ENCODE results near the gene ZNF808.
"Not testable (repeated sequence)": the region's sequence is repeated elsewhere in the genome, so short reads cannot be mapped to it uniquely, and the experiment has no call there.

The ZNF808 gene

DNA sequence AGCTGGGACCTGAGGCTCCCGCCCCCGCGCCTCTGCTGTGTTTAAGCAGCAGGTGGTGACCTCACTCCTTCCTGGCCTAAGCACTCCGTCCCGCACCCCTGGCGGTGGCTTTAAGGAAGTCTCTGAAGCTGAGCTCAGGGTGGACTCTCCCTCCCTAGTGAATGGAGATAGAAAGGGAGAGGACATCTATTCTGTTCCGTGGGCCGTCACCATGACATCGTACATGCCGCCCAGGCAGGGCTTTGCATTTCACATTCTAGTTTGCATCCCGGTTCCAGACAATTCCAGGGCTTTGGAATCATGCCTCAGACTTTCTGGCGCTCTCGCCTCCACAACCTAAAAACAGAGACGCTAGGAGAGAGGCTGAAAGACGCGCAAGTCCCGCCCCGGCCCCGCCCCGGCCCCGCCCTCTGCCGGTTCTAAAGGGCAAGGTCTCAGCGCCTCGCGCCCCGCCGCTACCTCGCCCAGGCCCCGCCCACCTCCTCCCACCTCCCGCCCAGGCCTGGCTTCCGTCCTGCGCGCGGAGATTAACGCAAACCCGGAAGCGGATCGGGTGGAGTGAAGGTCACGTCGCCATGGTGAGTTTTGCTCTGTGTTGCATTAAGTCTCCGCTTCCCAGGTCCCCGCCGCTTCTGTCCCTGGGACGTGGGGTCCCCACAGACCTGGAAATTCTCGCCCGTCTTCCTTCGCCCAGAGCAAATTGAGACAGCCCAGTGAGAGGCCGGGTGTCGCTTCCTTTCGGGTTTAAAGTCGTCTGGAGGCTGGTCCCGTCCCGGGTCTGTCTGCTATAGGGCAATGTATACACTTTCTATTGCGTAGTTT lies at the start of gene ZNF808:
Gene ZNF808 (plus strand): TSS at position 535 of the 822 bp plus-strand sequence. CDS start 15,617 bp downstream, outside the sequence.
- peak; percentile 98 for DNase-seq

DNA sequence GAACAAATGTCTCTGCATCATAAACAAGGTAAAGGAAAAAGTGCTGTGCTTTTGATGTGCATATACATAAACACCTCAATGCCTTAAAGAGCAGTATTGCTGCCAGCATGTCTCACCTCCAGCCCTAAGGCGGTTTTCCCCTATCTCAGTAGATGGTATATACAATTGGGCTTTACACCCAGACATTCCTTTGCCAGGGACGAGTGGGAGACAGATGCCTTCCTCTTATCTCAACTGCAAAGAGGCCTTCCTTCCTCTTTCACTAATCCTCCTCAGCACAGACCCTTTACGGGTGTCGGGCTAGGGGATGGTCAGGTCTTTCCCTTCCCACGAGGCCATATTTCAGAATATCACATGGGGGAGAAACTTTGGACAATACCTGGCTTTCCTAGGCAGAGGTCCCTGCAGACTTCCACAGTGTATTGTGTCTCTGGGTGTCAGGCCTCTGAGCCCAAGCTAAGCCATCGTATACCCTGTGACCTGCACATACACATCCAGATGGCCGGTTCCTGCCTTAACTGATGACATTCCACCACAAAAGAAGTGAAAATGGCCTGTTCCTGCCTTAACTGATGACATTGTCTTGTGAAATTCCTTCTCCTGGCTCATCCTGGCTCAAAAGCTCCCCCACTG lies 43.2 kb upstream of the ZNF808 start:
- DNase-seq: not testable (repeated sequence)

DNA sequence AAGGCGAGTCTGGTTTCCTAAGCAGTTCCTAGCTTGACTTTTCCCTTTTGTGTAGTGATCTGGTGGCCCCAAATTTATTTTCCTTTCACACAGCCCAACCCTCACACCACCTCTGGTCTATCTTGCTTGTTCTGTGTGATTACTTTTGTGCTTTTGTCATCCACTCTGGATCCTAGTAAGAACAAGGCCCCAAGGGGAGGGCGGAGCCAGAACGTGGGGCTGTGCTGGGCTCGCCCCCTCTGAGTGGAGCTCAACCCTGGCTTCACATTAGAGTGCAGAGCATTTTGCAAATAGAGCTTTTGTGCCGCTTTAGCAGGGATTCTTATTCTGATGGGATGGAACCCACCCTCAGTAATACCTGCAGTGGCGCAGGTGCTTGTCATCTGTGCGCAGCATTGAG lies 42.4 kb upstream of the ZNF808 start:
- DNase-seq: not testable (repeated sequence)

DNA sequence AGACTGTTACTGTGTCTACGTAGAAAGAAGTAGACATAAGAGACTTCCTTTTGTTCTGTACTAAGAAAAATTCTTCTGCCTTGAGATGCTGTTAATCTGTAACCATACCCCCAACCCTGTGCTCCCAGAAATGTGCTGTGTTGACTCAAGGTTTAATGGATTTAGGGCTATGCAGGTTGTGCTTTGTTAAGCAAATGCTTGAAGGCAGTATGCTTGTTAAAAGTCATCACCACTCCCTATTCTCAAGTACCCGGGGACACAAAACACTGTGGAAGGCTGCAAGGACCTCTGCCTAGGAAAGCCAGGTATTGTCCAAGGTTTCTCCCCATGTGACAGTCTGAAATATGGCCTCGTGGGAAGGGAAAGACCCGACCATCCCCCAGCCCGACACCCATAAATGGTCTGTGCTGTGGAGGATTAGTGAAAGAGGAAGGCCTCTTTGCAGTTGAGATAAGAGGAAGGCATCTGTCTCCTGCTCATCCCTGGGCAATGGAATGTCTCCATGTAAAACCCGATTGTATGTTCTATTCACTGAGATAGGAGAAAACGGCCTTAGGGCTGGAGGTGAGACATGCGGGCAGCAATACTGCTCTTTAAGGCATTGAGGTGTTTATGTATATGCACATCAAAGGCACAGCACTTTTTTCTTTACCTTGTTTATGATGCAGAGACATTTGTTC lies 41.8 kb upstream of the ZNF808 start:
- not testable (repeated sequence) for DNase-seq

DNA sequence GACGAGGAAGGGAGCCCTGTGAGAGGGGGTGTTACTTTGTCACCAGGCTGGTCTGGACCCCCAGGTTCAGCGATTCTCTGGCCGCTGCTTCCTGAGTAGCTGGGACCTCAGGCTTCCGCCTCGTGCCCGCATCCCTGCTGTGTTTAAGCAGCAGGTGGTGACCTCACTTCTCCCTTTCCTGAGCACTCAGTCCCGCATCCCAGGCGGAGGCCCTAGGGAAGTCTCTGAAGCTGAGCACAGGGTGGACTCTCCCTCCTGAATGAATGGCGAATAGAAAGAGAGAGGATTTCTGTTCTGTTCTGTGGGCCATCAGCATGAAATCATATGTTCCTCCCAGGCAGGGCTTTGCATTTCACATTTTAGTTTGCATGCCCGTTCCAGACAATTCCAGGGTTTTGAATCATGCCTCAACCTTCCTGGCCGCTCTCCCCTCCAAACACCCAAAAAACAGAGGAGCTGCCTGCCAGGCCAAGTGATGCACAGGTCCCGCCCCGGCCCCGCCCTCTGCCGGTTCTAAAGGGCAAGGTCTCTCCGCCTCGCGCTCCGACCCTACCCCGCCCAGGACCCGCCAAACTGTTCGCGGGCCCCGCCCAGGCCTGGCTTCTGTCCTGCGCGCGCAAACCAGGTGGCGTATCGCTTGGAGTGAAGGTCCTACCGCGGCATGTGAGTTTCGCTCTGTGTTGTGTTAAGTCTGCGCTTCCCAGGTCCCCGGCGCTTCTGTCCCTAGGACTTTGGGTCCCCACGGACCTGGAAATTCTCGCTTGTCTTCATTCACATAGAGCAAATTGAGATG lies 35.1 kb upstream of the ZNF808 start:
- DNase-seq: peak; percentile 53

DNA sequence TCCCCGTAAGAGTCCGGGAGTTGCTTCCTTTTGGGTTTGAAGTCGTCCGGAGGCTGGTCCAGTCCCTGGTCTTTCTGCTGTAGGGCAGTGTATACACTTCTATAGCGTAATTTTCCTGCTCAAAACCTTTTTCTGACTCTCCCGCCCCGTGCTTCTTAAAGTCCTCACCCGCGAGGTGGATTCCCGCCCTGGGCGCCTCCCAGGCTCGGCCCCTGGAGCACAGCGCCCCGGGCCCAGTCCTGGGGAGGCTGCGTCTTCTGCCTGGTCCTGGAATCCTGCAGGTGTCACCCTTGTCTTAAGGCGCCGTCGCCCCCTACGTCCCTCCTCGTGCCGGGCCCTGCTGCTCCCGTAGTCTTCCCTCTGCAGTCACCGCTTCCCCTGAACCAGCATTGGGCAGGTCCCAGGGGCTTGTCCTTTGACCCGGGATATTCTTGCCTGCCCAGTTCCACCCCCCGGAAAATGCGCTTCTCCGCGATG lies 34.4 kb upstream of the ZNF808 start:
- peak; percentile 46 for DNase-seq

DNA sequence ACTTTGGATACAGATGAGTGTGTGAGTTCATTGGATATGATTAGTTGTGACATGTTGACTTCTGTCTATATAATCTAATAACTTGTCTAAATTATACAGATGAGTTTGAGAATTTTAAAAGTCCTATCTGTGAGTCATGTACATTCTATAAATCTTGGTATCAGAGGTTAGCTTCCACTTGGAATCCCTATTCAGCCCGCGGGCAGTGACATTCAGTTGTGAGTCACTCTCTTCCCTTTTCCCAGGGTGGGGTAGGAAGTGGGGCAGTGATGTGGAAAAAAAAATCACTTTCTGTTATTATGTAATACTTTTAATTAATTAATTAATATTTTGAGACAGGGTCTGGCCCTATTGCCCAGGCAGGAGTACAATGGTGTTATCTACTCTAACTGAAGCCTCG lies 33.0 kb upstream of the ZNF808 start:
- DNase-seq: no peak

DNA sequence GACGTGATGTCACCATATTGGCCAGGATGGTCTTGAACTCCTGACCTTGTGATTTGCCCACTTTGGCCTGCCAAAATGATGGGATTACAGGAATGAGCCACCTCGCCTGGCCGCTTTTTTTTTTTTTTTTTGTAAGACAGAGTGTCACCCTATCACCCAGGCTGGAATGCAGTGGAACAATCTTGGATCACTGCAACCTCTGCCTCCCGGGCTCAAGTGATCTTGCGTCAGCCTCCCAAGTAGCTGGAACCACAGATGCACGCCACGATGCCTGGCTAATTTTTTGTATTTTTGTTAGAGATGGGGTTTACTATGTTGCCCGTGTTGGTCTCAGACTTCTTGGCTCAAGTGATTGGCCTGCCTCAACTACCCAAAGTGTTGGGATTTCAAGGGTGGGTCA lies 28.9 kb upstream of the ZNF808 start:
- no peak for DNase-seq

DNA sequence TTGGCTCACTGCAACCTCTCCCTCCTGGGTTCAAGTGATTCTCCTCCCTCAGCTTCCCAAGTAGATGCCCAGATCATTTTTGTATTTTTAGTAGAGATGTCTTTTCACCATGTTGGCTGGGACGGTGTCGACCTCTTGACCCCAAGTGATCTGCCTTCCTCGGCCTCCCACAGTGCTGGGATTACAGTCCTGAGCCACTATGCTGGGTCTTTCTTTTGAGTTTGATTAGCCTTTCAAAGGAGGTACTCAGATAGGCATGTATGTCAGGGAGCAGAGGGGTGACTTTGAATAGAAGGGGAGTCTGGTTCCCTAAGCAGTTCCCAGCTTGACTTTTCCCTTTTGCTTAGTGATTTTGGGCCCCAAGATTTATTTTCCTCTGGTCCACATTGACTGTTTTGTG lies 27.0 kb upstream of the ZNF808 start:
- not testable (repeated sequence) for DNase-seq

DNA sequence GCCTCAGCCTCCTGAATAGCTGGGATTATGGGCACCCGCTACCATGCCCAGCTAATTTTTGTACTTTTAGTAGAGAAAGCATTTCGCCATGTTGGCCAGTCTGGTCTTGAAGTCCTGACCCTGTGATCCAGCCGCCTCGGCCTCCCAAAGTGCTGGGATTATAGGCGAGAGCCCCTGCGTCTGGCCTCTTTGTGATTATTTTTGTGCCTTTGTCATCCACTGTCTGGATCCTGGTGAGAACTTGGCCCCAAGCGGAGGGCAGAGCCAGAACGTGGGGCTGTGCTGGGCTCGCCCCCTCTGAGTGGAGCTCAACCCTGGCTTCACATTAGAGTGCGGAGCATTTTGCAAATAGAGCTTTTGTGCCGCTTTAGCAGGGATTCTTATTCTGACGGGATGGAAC lies 26.5 kb upstream of the ZNF808 start:
- DNase-seq: not testable (repeated sequence)

DNA sequence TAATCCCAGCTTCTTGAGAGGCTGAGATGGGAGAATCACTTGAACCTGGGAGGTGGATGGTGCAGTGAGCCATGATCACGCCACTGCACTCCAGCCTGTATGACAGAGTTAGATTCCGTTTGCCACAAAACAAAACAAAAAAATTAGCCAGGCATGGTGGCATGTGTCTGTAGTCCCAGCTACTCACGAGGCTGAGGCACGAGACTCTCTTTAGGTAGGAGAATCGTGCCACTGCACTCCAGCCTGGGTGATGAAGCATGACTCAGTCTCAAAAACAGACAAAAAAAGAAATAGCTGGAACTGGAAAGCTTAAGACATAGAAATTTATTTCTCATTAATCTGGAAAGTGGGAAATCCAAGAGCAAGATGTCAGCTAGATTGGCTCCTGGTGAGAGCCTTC lies 20.2 kb upstream of the ZNF808 start:
- DNase-seq: no peak

DNA sequence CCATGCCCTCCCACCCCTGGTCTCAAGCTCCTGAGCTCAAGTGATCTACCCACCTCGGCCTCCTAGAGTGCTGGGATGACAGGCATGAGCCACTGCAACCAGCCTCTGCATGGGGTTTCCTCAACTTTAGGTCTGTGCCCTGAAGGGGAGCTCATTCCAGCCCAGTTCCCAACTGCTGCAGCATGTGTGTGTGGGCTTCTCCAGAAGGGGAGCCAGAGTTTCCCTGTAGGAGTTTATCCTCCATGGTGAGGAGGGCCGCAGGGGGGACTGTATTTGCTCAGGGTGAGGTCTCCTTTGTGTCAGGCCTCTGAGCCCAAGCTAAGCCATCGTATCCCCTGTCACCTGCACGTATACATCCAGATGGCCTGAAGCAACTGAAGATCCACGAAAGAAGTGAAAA lies 11.3 kb upstream of the ZNF808 start:
- no peak for DNase-seq

DNA sequence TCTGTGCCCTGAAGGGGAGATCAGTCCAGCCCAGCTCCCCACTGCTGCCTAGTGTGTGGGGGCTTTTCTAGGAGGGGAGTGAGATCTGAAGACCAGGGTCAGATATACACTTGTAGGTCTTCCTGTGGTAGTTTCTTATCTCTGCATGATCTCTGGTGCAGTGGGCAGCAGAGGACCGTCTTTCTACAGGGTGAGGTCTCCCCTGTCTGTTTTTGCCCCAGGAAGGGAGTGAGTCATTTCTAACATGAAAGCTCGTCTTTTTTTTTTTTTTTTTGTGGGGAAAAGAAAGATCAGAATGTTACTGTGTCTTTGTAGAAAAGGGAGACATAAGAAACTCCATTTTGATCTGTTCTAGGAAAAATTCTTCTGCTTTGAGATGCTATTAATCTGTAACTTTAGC lies 8.8 kb upstream of the ZNF808 start:
- no peak for DNase-seq

DNA sequence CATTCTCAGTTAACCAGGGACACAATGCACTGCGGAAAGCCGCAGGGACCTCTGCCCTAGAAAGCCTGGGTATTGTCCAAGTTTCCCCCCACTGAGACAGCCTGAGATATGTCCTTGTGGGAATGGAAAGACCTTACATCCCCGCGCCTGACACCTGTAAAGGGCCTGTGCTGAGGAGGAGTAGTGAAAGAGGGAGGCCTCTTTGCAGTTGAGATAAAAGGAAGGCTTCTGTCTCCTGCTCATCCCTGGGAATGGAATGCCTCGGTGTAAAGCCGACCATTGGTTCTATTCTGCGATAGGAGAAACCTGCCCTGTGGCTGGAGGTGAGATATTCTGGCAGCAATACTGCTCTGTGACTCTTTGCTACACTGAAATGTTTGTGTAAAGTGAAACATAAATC lies 8.3 kb upstream of the ZNF808 start:
- not testable (repeated sequence) for DNase-seq

DNA sequence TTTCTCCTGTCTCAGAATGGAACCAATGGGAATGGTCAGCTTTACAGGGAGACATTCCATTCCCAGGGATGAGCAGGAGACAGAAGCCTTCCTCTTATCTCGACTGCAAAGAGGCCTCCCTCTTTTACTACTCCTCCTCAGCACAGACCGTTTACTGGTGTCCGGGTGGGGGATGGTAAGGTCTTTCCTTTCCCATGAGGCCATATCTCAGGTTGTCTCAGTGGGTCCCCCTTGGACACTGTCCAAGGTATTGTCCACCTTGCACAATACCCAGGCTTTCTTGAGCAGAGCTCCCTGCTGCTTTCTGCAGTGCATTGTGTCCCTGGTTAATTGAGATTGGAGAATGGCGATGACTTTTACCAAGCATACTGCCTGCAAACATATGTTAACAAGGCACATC lies 7.5 kb upstream of the ZNF808 start:
- no peak for DNase-seq

DNA sequence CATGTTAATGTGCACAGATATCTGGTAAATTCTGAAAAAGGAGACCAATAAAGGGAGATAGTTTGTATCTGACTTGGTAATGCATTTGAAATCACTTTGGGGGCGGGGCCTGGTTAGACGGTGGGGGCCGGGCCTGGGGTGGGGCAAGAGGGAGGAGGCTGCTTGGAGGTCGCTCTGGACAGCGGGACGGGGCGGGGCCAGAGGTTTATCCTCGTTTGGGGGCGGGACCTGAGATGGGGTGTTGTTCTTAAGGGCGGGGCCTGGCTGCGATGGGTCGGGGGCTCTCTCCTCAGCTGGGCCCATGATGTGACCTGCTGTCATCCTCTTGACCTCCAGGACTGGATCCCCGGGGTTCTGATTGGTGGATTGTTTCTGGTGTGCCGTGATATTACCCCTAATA lies 4.9 kb upstream of the ZNF808 start:
- DNase-seq: no peak

DNA sequence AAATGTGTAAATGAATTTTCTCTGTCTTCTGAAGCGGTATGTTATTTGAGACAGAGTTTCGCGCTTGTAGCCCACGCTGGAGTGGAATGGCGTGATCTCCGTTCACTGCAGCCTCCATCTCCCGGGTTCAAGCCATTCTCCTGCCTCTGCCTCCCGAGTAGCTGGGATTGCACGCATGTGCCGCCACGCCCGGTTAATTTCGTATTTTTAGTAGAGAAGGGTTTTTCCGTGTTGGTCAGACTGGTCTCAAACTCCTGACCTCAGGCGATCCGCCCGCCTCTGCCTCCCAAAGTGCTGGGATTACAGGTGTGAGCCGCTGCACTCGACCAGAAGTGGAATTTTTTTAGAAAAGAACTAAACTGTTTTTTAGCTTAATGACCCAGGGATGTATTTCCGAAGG lies 3.4 kb upstream of the ZNF808 start:
- DNase-seq: no peak

DNA sequence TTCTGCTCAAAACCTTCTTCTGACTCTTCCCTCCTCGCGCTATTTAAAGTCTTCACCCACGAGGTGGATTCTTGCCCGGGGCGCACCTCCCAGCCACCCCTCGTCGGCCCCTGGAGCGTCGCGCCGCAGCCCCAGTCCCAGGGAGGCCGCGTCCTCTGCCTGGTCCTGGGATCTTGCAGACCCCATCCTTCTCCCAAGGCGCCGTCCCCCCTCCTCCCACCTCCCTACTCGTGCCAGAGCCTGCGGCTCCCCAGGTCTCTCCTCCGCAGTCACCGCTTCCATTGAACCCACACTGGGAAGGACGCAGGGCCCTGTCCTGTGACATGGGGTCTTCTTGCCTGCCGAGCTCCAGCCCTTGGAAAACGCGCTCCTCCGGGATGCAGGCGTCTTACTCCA lies 486 bp downstream of the ZNF808 start:
- DNase-seq: no peak

DNA sequence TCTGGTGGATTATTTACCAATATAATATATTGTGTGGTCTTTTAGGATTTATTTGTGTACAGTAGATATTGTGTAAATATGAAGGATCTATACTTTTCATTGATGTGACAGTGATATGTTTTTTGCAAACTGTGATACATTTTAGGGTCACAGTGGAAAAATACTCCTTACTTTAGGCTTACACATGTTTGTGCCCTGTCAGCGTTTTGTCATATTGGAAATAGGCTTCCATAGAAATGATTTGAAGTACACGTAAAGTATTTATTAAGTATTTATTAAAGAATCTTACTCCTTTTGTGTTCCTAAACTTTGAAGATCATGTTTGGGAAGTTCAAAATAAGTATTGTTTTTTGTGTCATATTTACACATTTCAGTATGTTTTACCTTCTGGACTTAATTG lies 5.0 kb downstream of the ZNF808 start:
- no peak for DNase-seq

DNA sequence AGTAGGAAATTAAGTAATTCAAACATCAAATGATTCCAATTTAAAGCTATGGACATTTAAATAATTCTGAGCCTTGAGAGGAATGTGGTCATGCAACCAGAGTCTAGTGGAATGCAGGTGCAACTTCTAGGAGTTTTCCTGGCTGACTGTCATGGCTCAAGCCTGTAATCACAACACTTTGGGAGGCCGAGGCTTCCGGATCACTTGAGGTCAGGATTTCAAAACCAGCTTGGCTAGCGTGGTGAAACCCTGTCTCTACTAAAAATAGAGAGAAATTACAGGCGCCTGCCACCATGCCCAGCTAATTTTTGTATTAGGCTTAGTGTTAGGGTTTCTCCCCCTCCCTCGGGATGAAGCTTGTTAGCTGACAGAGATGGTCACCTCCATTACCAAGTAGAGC lies 6.4 kb downstream of the ZNF808 start:
- no peak for DNase-seq

DNA sequence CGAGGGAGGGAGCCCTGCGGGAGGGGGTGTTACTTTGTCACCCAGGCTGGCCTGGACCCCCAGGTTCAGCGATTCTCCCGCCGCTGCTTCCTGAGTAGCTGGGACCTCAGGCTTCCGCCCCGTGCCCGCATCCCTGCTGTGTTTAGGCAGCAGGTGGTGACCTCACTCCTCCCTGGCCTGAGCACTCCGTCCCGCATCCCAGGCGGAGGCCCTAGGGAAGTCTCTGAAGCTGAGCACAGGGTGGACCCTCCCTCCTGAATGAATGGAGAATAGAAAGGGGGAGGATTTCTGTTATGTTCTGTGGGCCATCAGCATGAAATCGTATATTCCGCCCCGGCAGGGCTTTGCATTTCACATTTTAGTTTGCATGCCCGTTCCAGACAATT lies 7.9 kb downstream of the ZNF808 start:
- DNase-seq: not testable (repeated sequence)

DNA sequence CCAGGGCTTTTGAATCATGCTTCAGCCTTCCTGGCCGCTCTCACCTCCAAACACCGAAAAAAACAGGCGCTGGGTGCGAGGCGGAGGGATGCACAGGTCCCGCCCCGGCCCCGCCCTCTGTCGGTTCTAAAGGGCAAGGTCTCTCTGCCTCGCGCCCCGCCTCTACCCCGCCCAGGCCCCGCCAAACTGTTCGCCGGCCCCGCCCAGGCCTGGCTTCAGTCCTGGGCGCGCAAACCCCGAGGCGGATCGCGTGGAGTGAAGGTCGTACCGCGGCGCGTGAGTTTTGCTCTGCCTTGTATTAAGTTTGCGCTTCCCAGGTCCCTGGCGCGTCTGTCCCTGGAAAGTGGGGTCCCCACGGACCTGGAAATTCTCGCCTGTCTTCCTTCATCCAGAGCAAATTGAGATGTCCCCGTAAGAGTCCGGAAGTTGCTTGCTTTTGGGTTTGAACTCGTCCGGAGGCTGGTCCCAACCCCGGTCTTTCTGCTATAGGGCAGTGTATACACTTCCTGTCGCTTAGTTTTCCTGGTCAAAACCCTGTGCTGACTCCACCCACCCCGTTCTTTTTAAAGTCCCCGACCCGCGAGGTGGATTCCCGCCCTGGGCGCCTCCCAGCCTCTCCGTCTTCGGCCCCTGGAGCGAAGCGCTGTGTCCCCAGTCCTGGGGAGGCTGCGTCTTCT lies 8.4 kb downstream of the ZNF808 start:
- DNase-seq: peak; percentile 88

DNA sequence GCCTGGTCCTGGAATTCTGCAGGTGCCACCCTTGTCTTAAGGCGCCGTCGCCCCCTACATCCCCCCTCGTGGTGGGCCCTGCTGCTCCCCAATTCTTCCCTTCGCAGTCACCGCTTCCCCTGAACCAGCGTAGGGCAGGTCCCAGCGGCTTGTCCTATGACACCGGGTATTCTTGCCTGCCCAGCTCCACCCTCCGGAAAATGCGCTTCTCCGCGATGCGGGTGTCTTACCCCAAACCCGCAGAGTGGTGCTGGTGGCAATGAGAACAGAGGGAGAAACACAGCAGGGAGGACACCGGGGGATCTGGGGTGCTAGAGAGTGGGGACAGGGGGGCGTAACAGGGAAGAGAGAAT lies 9.0 kb downstream of the ZNF808 start:
- DNase-seq: peak; percentile 44
